ENCODE measurements around the gene WSB1. TPM values are rescaled to one million over a fixed set of nuclear protein-coding genes. Genes with fewer than 3 reads are reported as not detected.

Gene WSB1
- total and polyA plus RNA-seq, 2 experiments from 2014 or later: 101 to 108 TPM

DNA sequence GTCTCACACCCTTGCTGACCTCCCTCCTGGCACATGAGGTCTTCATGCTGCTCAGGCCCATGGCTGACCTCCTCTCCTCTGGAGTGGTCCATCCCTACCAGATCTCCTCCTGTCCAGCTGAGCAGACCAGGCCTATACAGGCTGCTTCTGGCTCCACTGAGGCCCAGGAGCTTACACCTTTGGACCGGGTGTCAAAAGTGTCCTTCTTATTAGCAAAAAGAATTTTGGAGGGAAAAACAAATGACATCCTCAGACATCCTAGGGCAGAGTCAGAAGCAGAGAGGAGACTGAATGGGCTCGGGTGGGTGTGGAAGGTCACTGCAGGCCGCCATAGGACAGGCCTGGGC, 38.1 kb downstream of the WSB1 start (continued):
- no peak for TF ChIP-seq ZNF462 (CRISPR knock-in tag; IDR thresholded peaks at IDR 0.05)

- H3K27me3 Mint-ChIP-seq (ENCODE audit: insufficient read depth, low read depth, poor library complexity): peaks cover 7% of the 10 kb centered on the region
- H3K4me1 Mint-ChIP-seq: peaks cover 41% of the 10 kb centered on the region
- peak; percentile 95 for ATAC-seq
- Histone ChIP-seq H3K4me1 (ENCODE audit: insufficient read depth) (peaks cover 27% of the 10 kb centered on the region), H3F3A (replicated peaks; ENCODE audit: low read depth) (0 out of 2 replicates have a peak, but pooled peaks cover 3% of the 10 kb centered on the region), H3K27ac (ENCODE audit: low read depth) (peak overlapping the region; percentile 46), H3K27me3 (ENCODE audit: insufficient read depth) (no peaks in the 10 kb centered on the region), H4K20me1 (replicated peaks; ENCODE audit: insufficient read depth) (no peaks in the 10 kb centered on the region), H3K4me3 (peak overlapping the region; percentile 52), H3K4me2 (peak overlapping the region; percentile 68), H2AFZ (peak overlapping the region; percentile 96), H3K36me3 (ENCODE audit: insufficient read depth) (no peaks in the 10 kb centered on the region), H3K79me2 (replicated peaks; ENCODE audit: insufficient read depth) (no peaks in the 10 kb centered on the region), H3K9me2 (ENCODE audit: insufficient read depth) (no peaks in the 10 kb centered on the region)
- no peaks in the 10 kb centered on the region; the same call in 2 of the 3 replicates for H3K36me3 Mint-ChIP-seq (ENCODE audit: low read depth)
- peak; percentile 98 for DNase-seq (ENCODE audit: low spot score)
- H3K4me3 Mint-ChIP-seq: peak overlapping the region; percentile 67
- H3K27ac Mint-ChIP-seq: peak overlapping the region; percentile 75; the same call in 1 of the 2 replicates
- H3K9me3 Mint-ChIP-seq: no peaks in the 10 kb centered on the region; the same call in 2 of the 3 replicates
- no peak for TF ChIP-seq EZH2phosphoT487 (IDR thresholded peaks at IDR 0.05; ENCODE audit: unreplicated experiment)
- TF ChIP-seq ZNF114 (CRISPR knock-in tag; IDR thresholded peaks at IDR 0.05): peak; percentile 40; the same call in 1 of the 2 replicates
- no peak for TF ChIP-seq EZH2 (IDR thresholded peaks at IDR 0.05; ENCODE audit: low read depth, unreplicated experiment)
- TF ChIP-seq CTCF (conservative IDR thresholded peaks at IDR 0.05; ENCODE audit: low read depth in 2 of 2): peak; percentile 65 to 81
- no peak for TF ChIP-seq NANOG (IDR thresholded peaks at IDR 0.05; ENCODE audit: borderline replicate concordance)
- peak; percentile 56 for TF ChIP-seq CREB1 (CRISPR knock-in tag; IDR thresholded peaks at IDR 0.05; ENCODE audit: low read depth)
- TF ChIP-seq POLR2AphosphoS5 (IDR thresholded peaks at IDR 0.05; ENCODE audit: low read depth): peak; percentile 54; the same call in 1 of the 2 replicates
- TF ChIP-seq STAT1 (IDR thresholded peaks at IDR 0.05; ENCODE audit: unreplicated experiment): no peak
Observed at GRCh38 chr17:27332485-27333409, 38.8 kb downstream of the WSB1 start.

Data from GM23338 (cell line).